T-cell (primary cell): ENCODE data around the gene DRD4. TPM values are rescaled to one million over a fixed set of nuclear protein-coding genes. Genes with fewer than 3 reads are reported as not detected.

Experiments
- ATAC-seq, 4 experiments: fragments of 200-7000 bp in 3 of 4; fragments of 150-1000 bp in 1 of 4; cut with Tn5 transposase; replicated peaks in 1 of 4; 1 replicate in 3 of 4; 2 replicates in 1 of 4; pipeline ENCODE4 v1.10.0; 2021; ENCODE audit warnings: moderate library complexity in 3 of 4, mild to moderate bottlenecking in 2 of 4, moderate number of reproducible peaks in 1 of 4
- CTCF ChIA-PET, 2 donors: fragments of 300-600 bp; sonication (Branson Sonifier 250); formaldehyde crosslinking; loops; one replicate each; lab custom pipeline; 2022; ENCODE audit warnings: antibody characterized with exemption in 2 of 2; lab: Charles Lee
- POLR2A ChIA-PET, 2 donors: fragments of 300-600 bp; sonication (Branson Sonifier 250); formaldehyde crosslinking; loops; one replicate each; lab custom pipeline; 2022; ENCODE audit warnings: antibody characterized with exemption in 2 of 2; lab: Charles Lee
- DNase-seq, 35 experiments: peaks; one replicate each; pipeline versions ENCODE4 v3.0.0 to v3.0.0-alpha.2; 2013 to 2023
- H3K27ac ChIP-seq: one replicate; pipeline ENCODE4 v1.5.1; 2013; ENCODE audit warnings: low read length
- H3K27me3 ChIP-seq, 2 experiments: replicated peaks in 1 of 2; 1 replicate in 1 of 2; 2 replicates in 1 of 2; pipeline versions ENCODE4 v1.6.1 to v1.7.0; 2013; ENCODE audit warnings: low read length in 1 of 2, mixed read lengths in 1 of 2; ENCODE audit not compliant: control insufficient read depth in 2 of 2, insufficient read depth in 2 of 2; ENCODE audit errors: extremely low read depth in 1 of 2
- H3K36me3 ChIP-seq, 2 donors: 1 replicate in 1 of 2; 2 replicates in 1 of 2; pipeline versions ENCODE4 v1.6.1 to v1.7.0; 2013; ENCODE audit warnings: low read length in 1 of 2; ENCODE audit not compliant: control insufficient read depth in 2 of 2, insufficient read depth in 1 of 2; ENCODE audit errors: extremely low read depth in 1 of 2
- H3K4me1 ChIP-seq, 2 experiments: 1 replicate in 1 of 2; 2 replicates in 1 of 2; pipeline versions ENCODE4 v1.6.1 to v1.7.0; 2013; ENCODE audit warnings: low read length in 2 of 2, mixed read lengths in 1 of 2; ENCODE audit not compliant: insufficient read depth in 2 of 2, control insufficient read depth in 1 of 2; ENCODE audit errors: extremely low read depth in 1 of 2
- H3K4me3 ChIP-seq, 2 donors: 1 replicate in 1 of 2; 2 replicates in 1 of 2; pipeline versions ENCODE4 v1.5.1 to v1.7.0; 2013; ENCODE audit warnings: mild to moderate bottlenecking in 2 of 2, low read length in 1 of 2, moderate library complexity in 1 of 2; ENCODE audit not compliant: control insufficient read depth in 1 of 2; ENCODE audit errors: extremely low read depth in 1 of 2
- H3K9me3 ChIP-seq: 2 replicates; pipeline ENCODE4 v1.7.0; 2013
- H3K27ac Mint-ChIP-seq, 2 donors: one replicate each; pipeline ENCODE4 v1.8.0; 2020 to 2021; ENCODE audit warnings: mild to moderate bottlenecking in 2 of 2, mixed read lengths in 2 of 2
- H3K27me3 Mint-ChIP-seq, 2 donors: one replicate each; pipeline ENCODE4 v1.8.0; 2021 to 2022; ENCODE audit warnings: mixed read lengths in 2 of 2
- H3K36me3 Mint-ChIP-seq: one replicate; pipeline ENCODE4 v1.8.0; 2021; ENCODE audit warnings: mixed read lengths
- H3K4me1 Mint-ChIP-seq, 3 donors: one replicate each; pipeline ENCODE4 v1.8.0; 2020 to 2022; ENCODE audit warnings: mixed read lengths in 3 of 3, mild to moderate bottlenecking in 1 of 3
- H3K4me3 Mint-ChIP-seq, 3 donors: one replicate each; pipeline ENCODE4 v1.8.0; 2020 to 2022; ENCODE audit warnings: mild to moderate bottlenecking in 3 of 3, mixed read lengths in 3 of 3, moderate library complexity in 3 of 3
- H3K9me3 Mint-ChIP-seq, 3 donors: one replicate each; pipeline ENCODE4 v1.8.0; 2020 to 2022; ENCODE audit warnings: mixed read lengths in 3 of 3
- WGBS: methylation state at CpG from one replicate; pipeline ENCODE4 v1.1.5; 2013; ENCODE audit warnings: missing lambda C conversion rate; ENCODE audit not compliant: insufficient coverage; 5-methylcytosine and 5-hydroxymethylcytosine counted together
- total RNA-seq, 35 experiments: library from RNA in 6 of 35; stranded (reverse) in 6 of 35; fragments of 120-200 nt in 1 of 35; gene quantifications; one replicate each; pipeline versions ENCODE4 v1.2.1 to v1.2.4 and lab custom pipeline; 2013 to 2026

The DRD4 gene
- total RNA-seq, result 1 to 10 TPM in 2 of 5 donors, under 1 TPM in 3; 0.49 to 1.3 (median 0.98) TPM
- total RNA-seq (2013), result 0.13 TPM
- 0 to 0.61 (median 0.28) reads per million in 29 experiments for total RNA-seq (lab: John Stamatoyannopoulos, UW)

DNA sequence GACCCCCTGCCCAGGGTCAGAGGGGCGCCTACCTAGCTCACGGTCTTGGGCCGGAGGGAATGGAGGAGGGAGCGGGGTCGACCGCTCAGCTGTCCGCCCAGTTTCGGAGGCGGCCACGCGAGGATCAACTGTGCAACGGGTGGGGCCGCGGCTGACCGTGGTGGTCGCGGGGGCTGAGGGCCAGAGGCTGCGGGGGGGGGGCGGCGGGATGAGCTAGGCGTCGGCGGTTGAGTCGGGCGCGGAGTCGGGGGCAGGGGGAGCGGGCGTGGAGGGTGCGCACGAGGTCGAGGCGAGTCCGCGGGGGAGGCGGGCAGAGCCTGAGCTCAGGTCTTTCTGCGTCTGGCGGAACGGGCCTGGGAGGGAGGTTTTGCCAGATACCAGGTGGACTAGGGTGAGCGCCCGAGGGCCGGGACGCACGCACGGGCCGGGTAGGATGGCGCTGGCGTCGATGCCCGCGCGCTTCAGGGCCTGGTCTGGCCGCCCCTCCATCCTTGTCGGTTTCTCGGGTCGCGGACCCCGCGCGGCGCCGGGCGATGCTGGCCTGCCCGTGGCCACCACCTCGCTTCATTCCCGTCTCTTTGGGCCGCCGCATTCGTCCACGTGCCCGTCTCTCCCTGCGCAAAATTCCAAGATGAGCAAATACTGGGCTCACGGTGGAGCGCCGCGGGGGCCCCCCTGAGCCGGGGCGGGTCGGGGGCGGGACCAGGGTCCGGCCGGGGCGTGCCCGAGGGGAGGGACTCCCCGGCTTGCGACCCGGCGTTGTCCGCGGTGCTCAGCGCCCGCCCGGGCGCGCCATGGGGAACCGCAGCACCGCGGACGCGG, at the start of gene DRD4:
TSS of gene DRD4 (plus strand) at position 759 of the 822 bp plus-strand sequence. CDS start at position 795, 36 bp downstream.
- CTCF ChIA-PET, result interaction anchor here in 1 of 2 donors (0.6 kb wide), 1 partner anchor 50 kb away, joined by 7 read pairs; no protein-coding TSS in a partner anchor
- Mint-ChIP-seq H3K27me3 (peaks cover 14 to 37% of the 10 kb centered on the region in 2 donors), H3K27ac (no peak within 1 kb of the TSS), H3K4me3 (peak within 1 kb of the TSS in 2 of 3 donors; percentile 36 to 66), H3K4me1 (peaks cover 12 to 17% (median 15%) of the 10 kb centered on the region in 3 donors), H3K36me3 (no peaks in the 10 kb centered on the region), H3K9me3 (no peaks in the 10 kb centered on the region)
- POLR2A ChIA-PET, result no interaction called here
- peak in 3 of 4 experiments; percentile 3 to 40 (median 26) for ATAC-seq
- Histone ChIP-seq H3K4me1 (peaks cover 0 to 31% of the 10 kb centered on the region in 2 experiments), H3K27me3 (peaks cover 0 to 55% of the 10 kb centered on the region in 2 experiments), H3K4me3 (peak within 1 kb of the TSS in 1 of 2 donors; percentile 15), H3K9me3 (no peaks in the 10 kb centered on the region), H3K36me3 (no peaks in the 10 kb centered on the region), H3K27ac (no peak within 1 kb of the TSS)
- 20% methylated on average over 94 of the region's 100 CpGs for WGBS
- no peak for DNase-seq

DNA sequence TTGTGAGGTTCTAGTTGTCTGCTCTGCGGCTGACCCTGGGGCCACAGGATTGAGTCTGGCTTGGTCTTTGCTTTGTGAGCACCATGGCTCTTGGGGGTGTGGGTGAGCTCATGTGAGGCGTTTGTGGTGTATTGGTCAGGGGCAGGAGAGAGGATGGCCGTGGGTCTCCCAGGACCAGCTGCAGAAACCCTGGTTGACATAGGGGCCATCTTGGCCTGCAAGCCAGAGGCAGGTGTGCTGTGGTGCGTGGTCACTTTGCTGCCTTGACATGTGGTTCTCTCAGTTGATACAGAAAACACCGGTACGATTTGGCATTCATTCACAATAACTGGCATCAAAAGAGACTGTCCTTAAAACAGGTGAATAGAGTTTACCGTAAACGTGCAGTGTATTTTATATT, 49.5 kb upstream of the DRD4 start:
- H3K9me3 ChIP-seq, result no peaks in the 10 kb centered on the region
- no peak overlapping the region for H3K4me3 ChIP-seq
- H3K9me3 Mint-ChIP-seq, result no peaks in the 10 kb centered on the region
- ChIA-PET CTCF (interaction anchor here in 1 of 2 donors (2.3 kb wide), 1 partner anchor 33 kb away, joined by 9 read pairs; no protein-coding TSS in a partner anchor), POLR2A (interaction anchor here in 1 of 2 donors (0.6 kb wide), 1 partner anchor 28 kb away, joined by 4 read pairs; the partner anchor contains the start of gene IRF7)
- ATAC-seq, result peak in 1 of 4 experiments; percentile 4
- peaks cover 5 to 32% of the 10 kb centered on the region in 2 experiments for H3K4me1 ChIP-seq
- no peak for DNase-seq
- peak overlapping the region; percentile 68 for H3K27ac ChIP-seq
- H3K27me3 Mint-ChIP-seq, result no peaks in the 10 kb centered on the region
- no peaks in the 10 kb centered on the region for H3K27me3 ChIP-seq
- 83% methylated on average over 4 of the region's 8 CpGs for WGBS
- peak overlapping the region; percentile 69 to 80 (median 77) for H3K4me3 Mint-ChIP-seq
- H3K27ac Mint-ChIP-seq, result peak overlapping the region; percentile 99
- H3K36me3 ChIP-seq, result peaks cover 14 to 66% of the 10 kb centered on the region in 2 donors
- peaks cover 29% of the 10 kb centered on the region for H3K36me3 Mint-ChIP-seq
- peaks cover 28 to 34% (median 33%) of the 10 kb centered on the region in 3 donors for H3K4me1 Mint-ChIP-seq

DNA sequence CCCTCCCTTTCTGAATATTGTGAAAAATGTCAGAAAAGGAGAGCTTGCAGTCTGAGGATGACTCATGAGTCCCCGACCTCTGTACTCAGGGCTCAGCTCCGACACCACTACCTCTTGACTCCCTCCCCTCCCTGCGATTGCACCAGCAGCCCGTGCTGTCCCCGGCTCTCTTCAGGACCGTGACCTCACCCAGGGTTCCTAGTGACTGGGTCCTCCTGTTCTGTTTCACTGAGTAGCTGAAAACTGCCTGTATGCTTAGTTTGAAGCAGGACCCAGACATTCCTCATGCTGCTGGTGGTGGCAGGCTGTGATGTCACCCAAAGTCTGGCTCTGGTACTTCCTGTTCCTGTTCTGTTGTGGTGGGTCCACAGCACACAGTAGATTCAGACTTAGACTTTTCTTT, 49.1 kb upstream of the DRD4 start:
- H3K4me1 Mint-ChIP-seq, result peaks cover 28 to 34% (median 33%) of the 10 kb centered on the region in 3 donors
- H3K36me3 Mint-ChIP-seq, result peaks cover 31% of the 10 kb centered on the region
- peak; percentile 43 to 89 (median 67) for DNase-seq
- H3K4me3 Mint-ChIP-seq, result peak overlapping the region; percentile 69 to 80 (median 77)
- peak overlapping the region; percentile 99 for H3K27ac Mint-ChIP-seq
- ChIA-PET POLR2A (interaction anchor here (0.6 kb wide), 2 partner anchors 28 to 173 kb away, joined by 3 to 4 read pairs; partner anchors contain the start of gene IRF7 (in 1 of the 2)), CTCF (interaction anchor here (0.7 to 2.3 kb wide), 2 partner anchors 33 to 41 kb away, joined by 3 to 9 read pairs; no protein-coding TSS in a partner anchor)
- WGBS, result 0% methylated on average over 4 of the region's 6 CpGs
- no peak overlapping the region for H3K4me3 ChIP-seq
- peaks cover 5 to 32% of the 10 kb centered on the region in 2 experiments for H3K4me1 ChIP-seq
- no peaks in the 10 kb centered on the region for H3K27me3 ChIP-seq
- H3K9me3 Mint-ChIP-seq, result no peaks in the 10 kb centered on the region
- H3K27ac ChIP-seq, result peak overlapping the region; percentile 68
- no peaks in the 10 kb centered on the region for H3K9me3 ChIP-seq
- no peaks in the 10 kb centered on the region for H3K27me3 Mint-ChIP-seq
- peaks cover 14 to 70% of the 10 kb centered on the region in 2 donors for H3K36me3 ChIP-seq
- ATAC-seq, result peak; percentile 92 to 98 (median 94)

DNA sequence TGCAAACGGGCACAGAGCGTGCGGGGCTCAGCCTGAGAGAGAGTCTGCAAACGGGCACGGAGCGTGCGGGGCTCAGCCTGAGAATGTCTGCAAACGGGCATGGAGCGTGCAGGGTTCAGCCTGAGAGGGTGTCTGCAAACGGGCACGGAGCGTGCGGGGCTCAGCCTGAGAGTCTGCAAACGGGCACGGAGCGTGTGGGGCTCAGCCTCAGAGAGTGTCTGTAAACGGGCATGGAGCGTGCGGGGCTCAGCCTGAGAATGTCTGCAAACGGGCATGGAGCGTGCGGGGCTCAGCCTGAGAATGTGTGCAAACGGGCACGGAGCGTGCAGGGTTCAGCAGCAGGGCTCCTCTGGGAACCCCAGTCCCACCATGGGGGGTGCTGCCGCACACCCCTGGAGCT, 47.3 kb upstream of the DRD4 start:
- H3K4me1 ChIP-seq, result peaks cover 5 to 32% of the 10 kb centered on the region in 2 experiments
- peaks cover 28 to 34% (median 30%) of the 10 kb centered on the region in 3 donors for H3K4me1 Mint-ChIP-seq
- peaks cover 22 to 73% of the 10 kb centered on the region in 2 donors for H3K36me3 ChIP-seq
- WGBS, result 94% methylated on average over 26 of the region's 26 CpGs
- CTCF ChIA-PET, result interaction anchor here in 1 of 2 donors (2.3 kb wide), 1 partner anchor 35 kb away, joined by 9 read pairs; no protein-coding TSS in a partner anchor
- POLR2A ChIA-PET, result no interaction called here
- no peak for ATAC-seq
- no peak overlapping the region for H3K27ac ChIP-seq
- no peak overlapping the region for H3K4me3 Mint-ChIP-seq
- H3K27ac Mint-ChIP-seq, result peak overlapping the region in 1 of 2 donors; percentile 55
- no peaks in the 10 kb centered on the region for H3K27me3 Mint-ChIP-seq
- peaks cover 32% of the 10 kb centered on the region for H3K36me3 Mint-ChIP-seq
- H3K4me3 ChIP-seq, result no peak overlapping the region
- no peaks in the 10 kb centered on the region for H3K9me3 ChIP-seq
- no peaks in the 10 kb centered on the region for H3K9me3 Mint-ChIP-seq
- H3K27me3 ChIP-seq, result no peaks in the 10 kb centered on the region
- DNase-seq, result no peak

DNA sequence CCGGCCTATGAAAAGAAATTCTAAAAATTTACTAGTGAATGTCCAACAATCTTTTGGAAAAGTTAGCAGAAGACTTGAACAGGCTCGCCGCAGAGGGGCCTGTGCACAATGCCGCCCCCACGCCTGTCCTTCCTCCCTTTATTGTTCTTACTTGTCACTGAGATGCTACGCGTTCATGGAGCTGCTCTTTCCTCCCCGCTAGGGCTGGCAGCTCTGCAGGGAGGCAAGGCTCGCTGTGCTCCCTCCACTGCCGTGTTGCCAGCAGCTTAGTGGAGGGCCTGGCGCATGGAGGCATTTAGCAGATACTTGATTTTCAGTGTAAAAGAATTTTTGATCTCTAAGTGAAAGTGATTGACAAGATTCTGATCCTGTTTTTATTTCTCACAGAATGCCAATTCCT, 46.1 kb upstream of the DRD4 start:
- H3K36me3 Mint-ChIP-seq, result peaks cover 32% of the 10 kb centered on the region
- ChIA-PET CTCF (interaction anchor here in 1 of 2 donors (0.7 kb wide), 1 partner anchor 13 kb away, joined by 3 read pairs; no protein-coding TSS in a partner anchor), POLR2A (no interaction called here)
- no peak overlapping the region for H3K4me3 ChIP-seq
- DNase-seq (no peak), ATAC-seq (no peak)
- no peaks in the 10 kb centered on the region for H3K9me3 ChIP-seq
- 82% methylated on average over 9 of the region's 11 CpGs for WGBS
- H3K4me1 Mint-ChIP-seq, result peaks cover 31 to 34% (median 33%) of the 10 kb centered on the region in 3 donors
- no peak overlapping the region for H3K27ac ChIP-seq
- H3K9me3 Mint-ChIP-seq, result no peaks in the 10 kb centered on the region
- H3K27me3 ChIP-seq, result no peaks in the 10 kb centered on the region
- H3K4me1 ChIP-seq, result peaks cover 5 to 32% of the 10 kb centered on the region in 2 experiments
- peaks cover 26 to 78% of the 10 kb centered on the region in 2 donors for H3K36me3 ChIP-seq
- no peaks in the 10 kb centered on the region for H3K27me3 Mint-ChIP-seq
- no peak overlapping the region for H3K4me3 Mint-ChIP-seq
- H3K27ac Mint-ChIP-seq, result peak overlapping the region in 1 of 2 donors; percentile 28

DNA sequence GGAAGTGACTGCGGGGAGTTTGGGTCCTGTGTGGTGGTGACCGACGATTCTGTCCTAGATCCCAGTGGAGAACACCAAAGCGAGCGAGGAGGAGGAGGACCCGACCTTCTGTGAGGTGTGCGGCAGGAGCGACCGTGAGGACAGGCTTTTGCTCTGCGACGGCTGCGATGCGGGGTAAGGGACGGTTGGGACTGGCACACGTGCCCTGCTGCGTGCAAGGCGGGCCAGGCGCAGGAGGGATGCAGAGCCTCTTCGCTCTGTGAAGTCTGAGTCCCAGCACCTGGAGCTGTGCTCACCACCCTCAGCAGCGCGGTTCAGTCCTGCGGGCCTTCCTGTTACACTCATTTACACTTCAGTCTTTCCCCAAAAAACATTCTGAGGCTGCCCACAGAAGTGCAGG, 44.6 kb upstream of the DRD4 start:
- Mint-ChIP-seq H3K4me3 (no peak overlapping the region), H3K9me3 (no peaks in the 10 kb centered on the region), H3K36me3 (peaks cover 31% of the 10 kb centered on the region), H3K4me1 (peaks cover 19 to 27% (median 23%) of the 10 kb centered on the region in 3 donors), H3K27ac (no peak overlapping the region), H3K27me3 (no peaks in the 10 kb centered on the region)
- CTCF ChIA-PET, result no interaction called here
- H3K27ac ChIP-seq, result no peak overlapping the region
- WGBS, result over 99% methylated on average over 19 of the region's 22 CpGs
- POLR2A ChIA-PET, result no interaction called here
- peaks cover 30 to 75% of the 10 kb centered on the region in 2 donors for H3K36me3 ChIP-seq
- H3K9me3 ChIP-seq, result no peaks in the 10 kb centered on the region
- no peak for ATAC-seq
- H3K4me3 ChIP-seq, result no peak overlapping the region
- H3K27me3 ChIP-seq, result no peaks in the 10 kb centered on the region
- DNase-seq, result no peak
- H3K4me1 ChIP-seq, result peaks cover 3 to 25% of the 10 kb centered on the region in 2 experiments
